GM12892 (cell line): Measurements from ENCODE around the gene VPS29. TPM values are rescaled to one million over a fixed set of nuclear protein-coding genes. Genes with fewer than 3 reads are reported as not detected.
"Not testable (repeated sequence)": the region's sequence is repeated elsewhere in the genome, so short reads cannot be mapped to it uniquely, and the experiment has no call there.

Experiments
- DNase-seq: peaks from one replicate; pipeline ENCODE4 v3.0.0; 2011; ENCODE audit not compliant: insufficient read length
- FAIRE-seq: peaks from 2 replicates; lab custom pipeline; 2011; peaks lifted over from hg19 to GRCh38; lab: Jason Lieb, UNC
- POLR2A ChIP-seq: IDR thresholded peaks from 2 replicates; pipeline ENCODE4 v1.6.1; 2011; ENCODE audit warnings: low read depth, low read length, control low read depth
- POLR2AphosphoS5 ChIP-seq: IDR thresholded peaks from 2 replicates; pipeline ENCODE4 v1.6.1; 2011; ENCODE audit warnings: low read depth, low read length, control low read depth
- TAF1 ChIP-seq: IDR thresholded peaks from 2 replicates; pipeline ENCODE4 v1.6.1; 2011; ENCODE audit warnings: low read depth, mild to moderate bottlenecking, control low read depth, low read length, borderline replicate concordance
- polyA plus RNA-seq: library from polyadenylated mRNA; unstranded; fragments of >200 nt; gene quantifications from one replicate; pipeline ENCODE4 v1.2.1, GENCODE V29; 2012; ENCODE audit warnings: missing spikeins, inconsistent platforms; ENCODE audit not compliant: missing spikeins

The VPS29 gene
- 142 TPM for polyA plus RNA-seq

DNA sequence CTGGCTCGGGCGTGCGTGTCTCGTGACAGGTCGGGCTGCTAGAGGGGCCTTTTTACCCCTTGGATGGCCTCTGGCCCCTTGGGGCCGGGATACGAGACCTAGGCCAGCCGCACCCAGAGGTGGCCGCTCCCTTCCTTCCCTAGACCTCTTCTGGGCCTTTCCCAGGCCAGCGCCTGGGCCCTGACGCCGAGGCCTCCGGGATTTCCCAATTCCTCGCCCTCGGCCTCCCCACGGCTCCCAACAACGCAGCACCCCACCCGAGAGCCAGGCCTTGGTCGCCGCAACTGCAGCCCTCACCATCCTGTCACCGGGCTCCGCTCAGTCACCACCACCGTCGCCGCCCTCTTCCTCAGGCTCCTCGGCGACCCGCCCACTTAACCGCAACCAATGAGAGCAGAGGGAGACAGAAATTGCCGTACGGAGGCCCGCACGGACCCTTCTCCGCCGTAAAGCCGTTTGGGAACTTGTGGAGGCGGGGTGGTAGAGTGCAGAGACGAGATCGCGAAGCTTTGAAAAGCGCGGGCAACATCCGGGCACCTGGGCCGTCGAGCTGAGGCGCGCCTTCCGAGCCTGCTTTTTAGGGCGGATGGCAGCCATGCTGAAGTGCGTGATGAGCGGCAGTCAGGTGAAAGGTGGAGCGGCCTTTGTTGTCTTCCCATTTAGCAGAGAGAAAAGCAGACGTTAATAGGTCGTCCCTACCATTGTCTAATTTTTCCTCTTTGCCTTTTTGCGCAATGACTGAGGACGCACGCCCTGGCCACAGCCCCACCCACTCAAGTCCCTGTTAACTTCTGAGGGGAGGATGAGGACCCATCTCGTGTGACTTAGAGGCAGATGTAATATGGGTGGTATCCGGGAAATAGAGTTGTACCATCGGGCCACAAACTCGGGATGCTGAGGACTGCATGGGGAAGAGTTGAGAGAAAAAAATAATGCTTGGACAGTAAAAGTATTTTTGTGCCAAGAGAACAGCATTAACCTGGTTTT, at the start of gene VPS29, which contains the start of gene RAD9B:
Gene VPS29 (minus strand): TSS at position 360 of the 987 bp plus-strand sequence. CDS start 60 bp downstream, at position 300.
Gene RAD9B (plus strand): TSS at position 580 of the 987 bp plus-strand sequence. CDS start 7 bp downstream, at position 587.
- FAIRE-seq: peak; percentile 98
- peak; percentile 98 for TF ChIP-seq POLR2A
- peak; percentile 90 for TF ChIP-seq TAF1
- TF ChIP-seq POLR2AphosphoS5: peak; percentile 96
- peak; percentile 85 for DNase-seq

DNA sequence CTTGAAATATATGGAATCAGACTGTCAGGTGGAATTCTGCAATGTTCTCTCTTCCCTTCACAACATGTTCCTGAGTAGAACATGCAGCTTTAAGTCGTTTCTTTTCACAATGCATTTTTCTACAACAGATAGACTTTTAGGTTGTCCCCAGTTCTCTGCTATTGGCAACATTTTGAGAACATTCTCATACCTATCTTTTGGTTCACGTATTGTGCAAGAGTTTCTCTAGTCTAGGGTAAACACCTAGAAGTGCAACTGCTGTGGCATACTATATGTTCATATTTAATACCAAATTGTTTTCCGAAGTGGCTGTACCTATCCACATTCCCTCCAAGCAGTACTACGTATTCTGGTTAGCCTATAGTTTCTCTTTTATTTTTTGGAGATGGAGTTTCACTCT, 49.1 kb upstream of the VPS29 start:
- FAIRE-seq: no peak
- DNase-seq: no peak
- TF ChIP-seq POLR2AphosphoS5: no peak
- TF ChIP-seq TAF1: no peak
- TF ChIP-seq POLR2A: no peak

DNA sequence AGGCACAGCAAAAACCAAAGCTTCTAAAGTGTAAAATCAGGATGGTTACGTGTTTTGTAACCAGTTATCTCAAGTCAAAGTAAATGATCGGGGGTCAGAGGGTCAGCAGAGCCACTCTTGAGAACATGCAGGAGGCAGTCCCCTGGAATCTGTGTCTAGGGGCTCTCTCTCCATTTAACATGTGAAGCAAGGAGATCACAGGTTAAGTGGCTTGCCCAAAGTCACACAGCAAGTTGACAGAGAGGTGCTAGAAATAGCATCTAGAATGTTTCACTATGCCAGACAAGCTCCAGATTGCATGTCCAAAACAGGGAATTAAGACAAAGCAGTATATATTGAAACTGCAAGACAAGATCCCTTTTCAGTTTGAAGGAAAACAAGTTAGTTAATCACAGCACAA, 47.8 kb upstream of the VPS29 start:
- TF ChIP-seq POLR2AphosphoS5 (no peak), TAF1 (no peak), POLR2A (no peak)
- no peak for DNase-seq
- no peak for FAIRE-seq

DNA sequence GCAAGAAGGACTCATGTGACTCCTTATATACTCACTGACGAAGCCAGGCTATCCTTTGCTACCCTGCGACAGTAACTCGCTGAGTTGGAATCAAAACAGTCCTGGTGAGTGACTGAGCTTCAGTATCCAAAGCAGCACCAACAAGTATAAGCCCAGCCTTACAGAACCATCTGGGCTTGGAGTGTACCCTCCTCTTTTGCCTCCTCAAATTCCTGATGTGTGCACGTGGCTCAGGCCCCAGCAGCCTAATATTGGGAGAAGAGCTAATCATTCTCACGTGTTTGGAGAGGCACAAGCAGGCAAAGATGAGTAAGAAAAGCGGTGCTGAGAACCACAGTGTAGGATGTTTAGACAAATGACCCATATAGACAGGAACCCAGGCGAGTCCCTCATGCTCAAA, 46.8 kb upstream of the VPS29 start:
- no peak for FAIRE-seq
- no peak for DNase-seq
- no peak for TF ChIP-seq TAF1
- TF ChIP-seq POLR2AphosphoS5: no peak
- TF ChIP-seq POLR2A: no peak

DNA sequence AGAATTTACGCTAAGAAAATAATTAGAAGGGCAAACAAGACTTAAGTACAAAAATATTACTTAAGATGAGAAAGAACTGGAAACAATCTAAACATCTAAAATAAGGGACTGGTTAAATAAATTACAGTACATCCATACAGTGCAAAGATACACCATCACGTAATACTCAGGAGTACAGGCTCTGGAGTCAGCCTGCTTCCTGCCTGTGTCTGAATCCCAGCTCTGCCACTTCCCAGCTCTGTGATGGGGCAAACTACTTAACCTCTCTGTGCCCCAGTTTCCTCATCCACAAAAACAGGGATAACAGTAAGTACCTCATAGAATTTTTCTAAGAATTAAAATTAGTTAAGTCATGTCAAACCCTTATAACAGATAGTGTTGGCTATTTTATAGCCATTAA, 45.2 kb upstream of the VPS29 start:
- TF ChIP-seq POLR2A (no peak), POLR2AphosphoS5 (no peak), TAF1 (no peak)
- FAIRE-seq (no peak), DNase-seq (no peak)

DNA sequence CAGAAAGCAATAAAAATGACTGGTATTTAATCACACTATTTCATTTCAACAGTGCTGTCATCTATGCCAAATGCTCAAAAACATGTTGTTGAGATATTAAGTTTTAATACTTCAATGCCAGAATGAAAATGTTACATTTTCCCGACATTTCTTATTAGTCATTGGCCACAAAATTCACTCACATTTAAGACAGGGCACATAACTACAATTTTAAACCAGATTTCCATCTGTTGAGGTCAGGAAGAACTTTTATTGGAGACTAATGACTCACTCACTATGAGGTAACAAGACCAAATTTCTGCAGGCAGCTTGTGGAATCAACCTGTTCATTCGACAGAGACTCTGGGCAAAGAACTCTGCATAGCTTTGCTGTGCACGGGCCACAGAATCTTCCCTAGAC, 44.4 kb upstream of the VPS29 start:
- TF ChIP-seq TAF1: no peak
- TF ChIP-seq POLR2A: no peak
- TF ChIP-seq POLR2AphosphoS5: no peak
- DNase-seq (no peak), FAIRE-seq (no peak)

DNA sequence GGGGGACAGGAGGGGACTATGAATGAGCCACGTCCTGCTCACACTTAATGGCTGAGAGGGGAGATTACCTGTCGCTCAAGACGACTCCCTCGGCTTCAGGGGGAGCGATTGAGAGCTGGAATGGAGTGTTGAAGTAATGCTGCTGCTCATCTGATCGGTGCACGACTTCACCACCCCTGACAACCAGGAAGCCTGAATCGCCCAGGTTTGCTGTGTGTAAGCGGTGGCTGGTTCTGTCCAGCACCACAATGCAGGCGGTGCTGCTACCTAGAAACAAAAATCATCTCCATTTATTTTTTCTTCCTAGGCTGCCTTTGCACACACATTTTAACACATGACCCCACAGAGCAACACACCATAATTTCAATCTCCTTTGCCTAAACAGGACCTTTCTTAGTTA, 43.9 kb upstream of the VPS29 start:
- TF ChIP-seq POLR2A (no peak), TAF1 (no peak), POLR2AphosphoS5 (no peak)
- DNase-seq (no peak), FAIRE-seq (no peak)

DNA sequence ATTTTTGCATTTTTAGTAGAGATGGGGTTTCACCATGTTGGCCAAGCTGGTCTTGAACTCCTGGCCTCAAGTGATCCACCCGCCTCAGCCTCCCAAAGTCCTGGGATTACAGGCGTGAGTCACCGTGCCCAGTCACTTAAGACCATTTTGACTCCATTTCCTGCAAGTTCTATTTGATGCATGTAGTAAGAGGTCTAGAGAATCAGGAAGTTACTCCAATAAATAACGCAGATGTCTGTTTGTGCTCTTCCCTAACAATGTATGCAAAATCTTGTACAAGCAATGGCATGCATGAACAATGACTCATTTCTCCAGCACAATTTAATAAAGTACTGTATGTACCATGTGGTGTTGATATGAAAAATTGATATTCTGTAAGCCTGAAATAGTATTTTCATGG, 43.3 kb upstream of the VPS29 start:
- not testable (repeated sequence) for FAIRE-seq, DNase-seq

DNA sequence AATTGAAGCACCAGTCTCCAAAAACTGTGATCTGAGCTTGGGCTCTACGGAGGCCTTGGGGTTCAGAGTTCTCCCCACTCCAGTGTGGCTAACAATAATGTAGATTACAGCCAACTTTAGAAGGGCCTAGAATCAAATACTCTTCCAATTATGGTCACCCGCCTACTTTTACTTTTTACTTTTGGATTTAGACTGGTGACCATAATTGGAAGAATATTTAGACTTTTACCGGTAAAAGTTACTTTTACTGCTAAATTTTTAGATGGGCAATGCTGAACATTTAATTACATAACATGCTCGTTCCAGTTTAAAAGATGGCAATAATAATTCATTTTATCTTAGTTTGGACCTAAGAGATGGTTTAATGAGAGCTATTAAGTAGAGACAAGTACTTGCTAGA, 42.1 kb upstream of the VPS29 start:
- FAIRE-seq: no peak
- TF ChIP-seq POLR2A (no peak), POLR2AphosphoS5 (no peak), TAF1 (no peak)
- DNase-seq: no peak

DNA sequence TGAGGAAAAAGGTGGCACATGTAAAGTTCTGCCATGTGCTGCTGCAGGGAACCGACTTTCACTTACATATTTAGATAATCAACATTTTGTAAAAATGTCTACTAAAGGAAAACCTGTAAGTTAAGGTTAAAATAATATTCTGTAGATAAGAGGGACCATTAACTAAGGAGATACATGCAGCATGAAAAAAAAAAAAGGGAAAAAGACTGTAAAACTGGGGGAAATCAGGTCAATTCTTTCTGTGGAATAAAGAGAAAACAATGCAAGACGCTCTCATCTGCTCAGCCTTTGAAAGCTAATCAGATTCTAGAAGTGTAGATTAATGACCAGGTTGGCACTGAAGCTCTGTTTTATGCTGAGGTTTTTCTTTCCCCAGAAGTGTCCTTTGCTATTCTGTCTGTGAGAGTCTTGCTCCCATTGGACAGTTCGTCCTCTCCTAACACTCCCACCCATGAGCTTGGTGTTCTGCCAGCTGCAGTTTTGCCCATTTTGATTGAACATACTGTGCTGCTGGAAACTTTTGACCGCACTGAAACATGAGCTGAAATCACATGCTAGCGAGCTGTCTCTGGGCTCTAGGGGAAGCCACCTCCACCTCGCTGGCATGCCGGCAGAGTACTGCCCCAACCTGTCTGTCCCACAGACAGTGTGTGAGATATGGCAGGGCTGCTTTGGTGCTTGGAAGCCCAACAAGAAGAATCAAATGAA, 41.5 kb upstream of the VPS29 start:
- FAIRE-seq: no peak
- no peak for TF ChIP-seq POLR2A
- TF ChIP-seq POLR2AphosphoS5: no peak
- TF ChIP-seq TAF1: no peak
- DNase-seq: no peak

DNA sequence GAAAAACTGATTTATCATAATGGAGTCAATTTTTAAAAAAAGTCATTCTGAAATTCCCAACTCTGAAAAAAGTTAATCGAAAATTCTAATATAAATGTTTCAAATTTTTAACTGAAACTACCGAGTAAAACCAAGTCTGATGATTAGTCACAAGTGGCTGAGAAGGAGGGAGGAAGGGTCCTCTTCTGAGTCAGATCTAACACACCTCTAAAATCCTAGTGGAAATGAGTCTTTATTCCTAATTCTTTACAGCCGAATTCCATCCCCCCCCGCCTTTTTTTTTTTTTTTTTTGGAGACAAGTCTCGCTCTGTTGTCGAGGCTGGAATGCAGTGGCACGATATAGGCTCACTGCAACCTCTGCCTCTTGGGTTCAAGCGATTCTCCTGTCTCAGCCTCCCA, 38.1 kb upstream of the VPS29 start:
- DNase-seq (no peak), FAIRE-seq (no peak)
- TF ChIP-seq POLR2AphosphoS5: no peak
- TF ChIP-seq TAF1: no peak
- no peak for TF ChIP-seq POLR2A
